HepG2 (cell line): Measurements from ENCODE around the gene UCKL1. TPM values are rescaled to one million over a fixed set of nuclear protein-coding genes. Genes with fewer than 3 reads are reported as not detected.

Experiments used
- ATF2 ChIP-seq: sonication (generic); formaldehyde crosslinking; IDR thresholded peaks from 2 replicates; pipeline ENCODE4 v1.4.0; 2020; ENCODE audit warnings: missing genetic modification reagents
- EEA1 ChIP-seq: sonication (generic); formaldehyde crosslinking; IDR thresholded peaks from 2 replicates; pipeline ENCODE4 v1.5.1; 2020; ENCODE audit warnings: mild to moderate bottlenecking, missing genetic modification reagents, borderline replicate concordance
- HNRNPL ChIP-seq: fragments of 200-400 bp; formaldehyde crosslinking; IDR thresholded peaks from 2 replicates; pipeline ENCODE4 v1.6.1; 2017; ENCODE audit warnings: mild to moderate bottlenecking, low read depth, low read length
- ISX ChIP-seq: sonication (generic); formaldehyde crosslinking; conservative IDR thresholded peaks from 2 replicates; pipeline ENCODE4 v1.5.0; 2020; ENCODE audit warnings: missing genetic modification reagents
- KLF11 ChIP-seq: IDR thresholded peaks from 2 replicates; pipeline ENCODE4 v1.6.1; 2016; ENCODE audit warnings: missing compliant biosample characterization
- MAFG ChIP-seq: sonication (generic); formaldehyde crosslinking; IDR thresholded peaks from 2 replicates; pipeline ENCODE4 v1.5.1; 2020; ENCODE audit warnings: mild to moderate bottlenecking, missing genetic modification reagents
- MATR3 ChIP-seq: sonication (generic); formaldehyde crosslinking; IDR thresholded peaks from 2 replicates; pipeline ENCODE4 v1.4.0; 2020; ENCODE audit warnings: missing genetic modification reagents
- MAZ ChIP-seq, 2 experiments: sonication (generic) in 1 of 2; formaldehyde crosslinking in 1 of 2; IDR thresholded peaks; 2 replicates each; pipeline versions ENCODE4 v1.5.0 to v1.6.1; 2012 to 2020; ENCODE audit warnings: low read depth in 2 of 2, mild to moderate bottlenecking in 2 of 2, borderline replicate concordance in 1 of 2, improper control_type of control experiment in 1 of 2, low read length in 1 of 2, missing genetic modification reagents in 1 of 2, moderate library complexity in 1 of 2
- MED1 ChIP-seq: sonication (generic); formaldehyde crosslinking; IDR thresholded peaks from 2 replicates; pipeline ENCODE4 v1.4.0; 2020; ENCODE audit warnings: missing genetic modification reagents
- MYNN ChIP-seq: sonication (generic); formaldehyde crosslinking; IDR thresholded peaks from 2 replicates; pipeline ENCODE4 v1.4.0; 2020; ENCODE audit warnings: mild to moderate bottlenecking, low read depth, missing genetic modification reagents
- NFE2L1 ChIP-seq: sonication (generic); formaldehyde crosslinking; IDR thresholded peaks from 2 replicates; pipeline ENCODE4 v1.4.0; 2020; ENCODE audit warnings: missing genetic modification reagents, mild to moderate bottlenecking, borderline replicate concordance
- RFX3 ChIP-seq: IDR thresholded peaks from 2 replicates; pipeline ENCODE4 v1.6.1; 2016; ENCODE audit warnings: missing biosample characterization, missing genetic modification reagents
- SMC3 ChIP-seq: IDR thresholded peaks from 2 replicates; pipeline ENCODE4 v1.6.1; 2011; ENCODE audit warnings: low read length, improper control_type of control experiment
- TAF1 ChIP-seq: sonication (generic); formaldehyde crosslinking; IDR thresholded peaks from 2 replicates; pipeline ENCODE4 v1.4.0; 2020; ENCODE audit warnings: missing genetic modification reagents
- ZBTB1 ChIP-seq: sonication (generic); formaldehyde crosslinking; IDR thresholded peaks from 2 replicates; pipeline ENCODE4 v1.4.0; 2020; ENCODE audit warnings: missing genetic modification reagents, borderline replicate concordance
- ZNF207 ChIP-seq: fragments of 450-650 bp; IDR thresholded peaks from 2 replicates; pipeline ENCODE4 v1.6.1; 2016; ENCODE audit warnings: antibody characterized with exemption, borderline replicate concordance
- ZNF460 ChIP-seq: sonication (generic); formaldehyde crosslinking; IDR thresholded peaks from 2 replicates; pipeline ENCODE4 v1.5.1; 2020; ENCODE audit warnings: missing genetic modification reagents, mild to moderate bottlenecking, borderline replicate concordance
- ZNF501 ChIP-seq: sonication (generic); formaldehyde crosslinking; IDR thresholded peaks from 2 replicates; pipeline ENCODE4 v1.5.1; 2020; ENCODE audit warnings: mild to moderate bottlenecking, moderate library complexity, missing genetic modification reagents
- ZNF605 ChIP-seq: sonication (generic); formaldehyde crosslinking; IDR thresholded peaks from 2 replicates; pipeline ENCODE4 v1.8.0; 2022; ENCODE audit warnings: mild to moderate bottlenecking, missing genetic modification reagents
- ZNF816 ChIP-seq: sonication (generic); formaldehyde crosslinking; IDR thresholded peaks from 2 replicates; pipeline ENCODE4 v1.8.0; 2022; ENCODE audit warnings: missing genetic modification reagents, mild to moderate bottlenecking, borderline replicate concordance
- ZSCAN29 ChIP-seq: sonication (generic); formaldehyde crosslinking; conservative IDR thresholded peaks from 2 replicates; pipeline ENCODE4 v1.4.0; 2020; ENCODE audit warnings: mild to moderate bottlenecking, missing genetic modification reagents
- polyA plus RNA-seq, 8 experiments: library from polyadenylated mRNA; depleted of rRNA in 3 of 8; stranded (reverse) in 7 of 8; unstranded in 1 of 8; fragments of >200 nt; fragmentation: Illumina TruSeq in 4 of 8; extraction: Trizol in 4 of 8; gene quantifications; 2 replicates each; pipeline versions ENCODE4 v1.2.1 to v1.2.3, GENCODE V29; 2011 to 2016; ENCODE audit warnings: low read depth in 4 of 8, missing spikeins in 1 of 8, mixed read lengths in 1 of 8; ENCODE audit not compliant: insufficient read depth in 1 of 8
- total RNA-seq, 5 experiments: library from RNA; depleted of rRNA; stranded (reverse); fragments of >200 nt; fragmentation: Illumina TruSeq; extraction: Trizol; gene quantifications; 2 replicates each; pipeline ENCODE4 v1.2.3, GENCODE V29; 2016; ENCODE audit warnings: low read depth in 1 of 5
- TF ChIP-seq, protein P1 (sequence below): sonication (generic); formaldehyde crosslinking; IDR thresholded peaks from 2 replicates; pipeline ENCODE4 v1.5.0; 2020; ENCODE audit warnings: missing genetic modification reagents
- TF ChIP-seq, protein P2 (sequence below): sonication (generic); formaldehyde crosslinking; IDR thresholded peaks from 2 replicates; pipeline ENCODE4 v1.8.0; 2022; ENCODE audit warnings: low read depth, missing genetic modification reagents
- TF ChIP-seq, protein P3 (sequence below): IDR thresholded peaks from 2 replicates; pipeline ENCODE4 v1.6.1; 2016; ENCODE audit warnings: missing compliant biosample characterization, missing genetic modification reagents, borderline replicate concordance
- TF ChIP-seq, protein P4 (sequence below): IDR thresholded peaks from 2 replicates; pipeline ENCODE4 v1.6.1; 2016; ENCODE audit warnings: control low read depth

The UCKL1 gene
- total and polyA plus RNA-seq, 2 of the 13 experiments (the other 11 are each of a cell fraction or from before 2014, with no cell fraction given), result 50.2 to 126 TPM

- 0 out of 2 replicates have a peak, but pooled peaks have one; percentile 12 for TF ChIP-seq ATF2 (CRISPR knock-in tag)
- no peak for TF ChIP-seq NFE2L1
- no peak for TF ChIP-seq MYNN (CRISPR knock-in tag)
- TF ChIP-seq, protein P1, sequence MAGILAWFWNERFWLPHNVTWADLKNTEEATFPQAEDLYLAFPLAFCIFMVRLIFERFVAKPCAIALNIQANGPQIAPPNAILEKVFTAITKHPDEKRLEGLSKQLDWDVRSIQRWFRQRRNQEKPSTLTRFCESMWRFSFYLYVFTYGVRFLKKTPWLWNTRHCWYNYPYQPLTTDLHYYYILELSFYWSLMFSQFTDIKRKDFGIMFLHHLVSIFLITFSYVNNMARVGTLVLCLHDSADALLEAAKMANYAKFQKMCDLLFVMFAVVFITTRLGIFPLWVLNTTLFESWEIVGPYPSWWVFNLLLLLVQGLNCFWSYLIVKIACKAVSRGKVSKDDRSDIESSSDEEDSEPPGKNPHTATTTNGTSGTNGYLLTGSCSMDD (CRISPR knock-in tag), result no peak
- no peak for TF ChIP-seq ISX
- TF ChIP-seq, protein P2, sequence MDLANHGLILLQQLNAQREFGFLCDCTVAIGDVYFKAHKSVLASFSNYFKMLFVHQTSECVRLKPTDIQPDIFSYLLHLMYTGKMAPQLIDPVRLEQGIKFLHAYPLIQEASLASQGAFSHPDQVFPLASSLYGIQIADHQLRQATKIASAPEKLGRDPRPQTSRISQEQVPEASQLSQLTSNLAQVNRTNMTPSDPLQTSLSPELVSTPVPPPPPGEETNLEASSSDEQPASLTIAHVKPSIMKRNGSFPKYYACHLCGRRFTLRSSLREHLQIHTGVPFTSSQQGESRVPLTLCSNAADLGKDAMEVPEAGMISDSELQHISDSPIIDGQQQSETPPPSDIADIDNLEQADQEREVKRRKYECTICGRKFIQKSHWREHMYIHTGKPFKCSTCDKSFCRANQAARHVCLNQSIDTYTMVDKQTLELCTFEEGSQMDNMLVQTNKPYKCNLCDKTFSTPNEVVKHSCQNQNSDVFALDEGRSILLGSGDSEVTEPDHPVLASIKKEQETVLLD (CRISPR knock-in tag), result peak; percentile 43; the same call in 1 of the 2 replicates
- no peak; the same call in 1 of the 2 replicates for TF ChIP-seq HNRNPL
- no peak; the same call in 1 of the 2 replicates for TF ChIP-seq MATR3
- TF ChIP-seq ZBTB1 (CRISPR knock-in tag), result no peak
- TF ChIP-seq ZNF207, result no peak
- peak; percentile 31; the same call in 1 of the 2 replicates for TF ChIP-seq ZNF501 (CRISPR knock-in tag)
- no peak for TF ChIP-seq EEA1 (CRISPR knock-in tag)
- TF ChIP-seq ZNF605, result peak; percentile 63
- TF ChIP-seq SMC3, result no peak
- TF ChIP-seq RFX3, result no peak
- no peak for TF ChIP-seq ZNF460 (CRISPR knock-in tag)
- TF ChIP-seq, protein P3, sequence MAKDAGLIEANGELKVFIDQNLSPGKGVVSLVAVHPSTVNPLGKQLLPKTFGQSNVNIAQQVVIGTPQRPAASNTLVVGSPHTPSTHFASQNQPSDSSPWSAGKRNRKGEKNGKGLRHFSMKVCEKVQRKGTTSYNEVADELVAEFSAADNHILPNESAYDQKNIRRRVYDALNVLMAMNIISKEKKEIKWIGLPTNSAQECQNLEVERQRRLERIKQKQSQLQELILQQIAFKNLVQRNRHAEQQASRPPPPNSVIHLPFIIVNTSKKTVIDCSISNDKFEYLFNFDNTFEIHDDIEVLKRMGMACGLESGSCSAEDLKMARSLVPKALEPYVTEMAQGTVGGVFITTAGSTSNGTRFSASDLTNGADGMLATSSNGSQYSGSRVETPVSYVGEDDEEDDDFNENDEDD, result 0 out of 2 replicates have a peak, but pooled peaks have one; percentile 16
- TF ChIP-seq ZNF816 (CRISPR knock-in tag), result no peak
- TF ChIP-seq MAZ (IDR thresholded peaks at IDR 0.05; ENCODE audit: borderline replicate concordance, low read depth, low read length), result no peak
- TF ChIP-seq MAZ (CRISPR knock-in tag; IDR thresholded peaks at IDR 0.05; ENCODE audit: low read depth), result peak; percentile 31
- TF ChIP-seq TAF1 (CRISPR knock-in tag), result no peak
- no peak for TF ChIP-seq ZSCAN29 (CRISPR knock-in tag)
- TF ChIP-seq MED1 (CRISPR knock-in tag), result no peak
- TF ChIP-seq, protein P4, sequence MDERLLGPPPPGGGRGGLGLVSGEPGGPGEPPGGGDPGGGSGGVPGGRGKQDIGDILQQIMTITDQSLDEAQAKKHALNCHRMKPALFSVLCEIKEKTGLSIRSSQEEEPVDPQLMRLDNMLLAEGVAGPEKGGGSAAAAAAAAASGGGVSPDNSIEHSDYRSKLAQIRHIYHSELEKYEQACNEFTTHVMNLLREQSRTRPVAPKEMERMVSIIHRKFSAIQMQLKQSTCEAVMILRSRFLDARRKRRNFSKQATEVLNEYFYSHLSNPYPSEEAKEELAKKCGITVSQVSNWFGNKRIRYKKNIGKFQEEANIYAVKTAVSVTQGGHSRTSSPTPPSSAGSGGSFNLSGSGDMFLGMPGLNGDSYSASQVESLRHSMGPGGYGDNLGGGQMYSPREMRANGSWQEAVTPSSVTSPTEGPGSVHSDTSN (CRISPR knock-in tag), result no peak
- TF ChIP-seq MAFG (CRISPR knock-in tag), result no peak
- TF ChIP-seq KLF11, result no peak
Observed at GRCh38 chr20:63979557-63980316, 23.5 kb upstream of the UCKL1 start, which contains the start of gene SAMD10 (continued).
